HUES64 (cell line): ENCODE results near the gene DPP10.
"Not testable (repeated sequence)": the region's sequence is repeated elsewhere in the genome, so short reads cannot be mapped to it uniquely, and the experiment has no call there.

ENCODE experiments used
- H3K27ac ChIP-seq: 2 replicates; pipeline ENCODE4 v1.7.0; 2013; ENCODE audit warnings: low read depth, low read length, inconsistent platforms
- H3K27me3 ChIP-seq: 2 replicates; pipeline ENCODE4 v1.6.1; 2013; ENCODE audit warnings: mild to moderate bottlenecking, low read length; ENCODE audit not compliant: insufficient read depth
- H3K36me3 ChIP-seq: 2 replicates; pipeline ENCODE4 v1.6.1; 2013; ENCODE audit warnings: mild to moderate bottlenecking, low read length; ENCODE audit not compliant: insufficient read depth
- H3K4me1 ChIP-seq: 2 replicates; pipeline ENCODE4 v1.6.1; 2013; ENCODE audit warnings: mild to moderate bottlenecking, low read length, moderate library complexity; ENCODE audit not compliant: insufficient read depth
- H3K4me3 ChIP-seq: 2 replicates; pipeline ENCODE4 v1.5.1; 2013; ENCODE audit warnings: mild to moderate bottlenecking, low read length, moderate library complexity
- H3K9ac ChIP-seq: 2 replicates; pipeline ENCODE4 v1.6.1; 2013; ENCODE audit warnings: mild to moderate bottlenecking, low read depth, low read length
- H3K9me3 ChIP-seq: 2 replicates; pipeline ENCODE4 v1.6.1; 2013; ENCODE audit warnings: low read depth, low read length; ENCODE audit not compliant: insufficient read depth
- WGBS: fragments of 150-250, 120-280 bp; methylation state at CpG from one replicate; pipeline ENCODE4 v1.1.7; 2013; ENCODE audit warnings: missing lambda C conversion rate; 5-methylcytosine and 5-hydroxymethylcytosine counted together

Gene DPP10

DNA sequence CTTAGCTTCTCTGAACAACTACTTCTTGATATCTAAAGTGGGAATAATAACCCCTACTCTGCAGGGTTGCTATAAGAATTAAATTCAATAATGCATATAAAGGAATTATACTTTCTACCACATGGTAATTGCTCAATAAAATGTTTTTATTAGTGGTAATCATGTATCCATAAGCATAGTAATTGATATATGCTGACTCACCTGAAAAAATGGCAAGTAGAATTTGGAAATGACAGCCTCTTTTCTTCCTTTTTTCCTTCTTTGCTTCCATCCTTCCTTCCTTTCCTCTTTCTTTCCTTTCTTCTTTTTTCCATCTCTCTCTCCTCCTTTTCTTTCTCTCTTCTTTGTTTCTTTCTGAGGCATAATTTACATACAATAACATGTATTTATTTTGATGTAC lies 65.3 kb downstream of the DPP10 start:
- Histone ChIP-seq H3K4me3 (no peak overlapping the region), H3K27me3 (no peaks in the 10 kb centered on the region), H3K9me3 (no peaks in the 10 kb centered on the region), H3K36me3 (no peaks in the 10 kb centered on the region), H3K27ac (no peak overlapping the region), H3K4me1 (no peaks in the 10 kb centered on the region), H3K9ac (no peak overlapping the region)

DNA sequence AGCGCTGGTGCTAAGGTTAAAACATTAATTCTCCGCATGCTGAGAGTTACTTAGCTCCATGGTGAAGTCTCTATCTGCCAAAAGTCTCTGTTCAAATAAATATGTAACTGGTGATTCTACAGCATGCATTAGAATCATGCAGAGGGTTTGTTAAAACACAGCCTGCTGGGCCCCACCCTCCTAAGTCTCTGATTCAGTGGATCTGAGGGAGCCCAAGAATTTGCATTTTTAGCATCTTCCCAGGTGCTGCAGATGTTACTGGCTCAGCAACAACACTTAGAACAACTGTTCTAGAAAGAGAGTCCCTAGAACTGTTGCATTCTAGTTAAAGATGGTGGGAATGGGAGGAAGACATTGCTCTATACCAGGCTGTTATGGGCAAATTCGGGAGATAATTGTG lies 73.4 kb downstream of the DPP10 start:
- Histone ChIP-seq H3K27me3 (no peaks in the 10 kb centered on the region), H3K27ac (no peak overlapping the region), H3K9me3 (no peaks in the 10 kb centered on the region), H3K4me3 (no peak overlapping the region), H3K4me1 (peaks cover 8% of the 10 kb centered on the region), H3K36me3 (no peaks in the 10 kb centered on the region), H3K9ac (no peak overlapping the region)
- WGBS, result 94% methylated on average over 3 of the region's 3 CpGs

GRCh38 chr2:114517580-114517979 lies 75.1 kb downstream of the DPP10 start:
- WGBS, result 99% methylated on average over 4 of the region's 5 CpGs
- no peaks in the 10 kb centered on the region for H3K27me3 ChIP-seq

DNA sequence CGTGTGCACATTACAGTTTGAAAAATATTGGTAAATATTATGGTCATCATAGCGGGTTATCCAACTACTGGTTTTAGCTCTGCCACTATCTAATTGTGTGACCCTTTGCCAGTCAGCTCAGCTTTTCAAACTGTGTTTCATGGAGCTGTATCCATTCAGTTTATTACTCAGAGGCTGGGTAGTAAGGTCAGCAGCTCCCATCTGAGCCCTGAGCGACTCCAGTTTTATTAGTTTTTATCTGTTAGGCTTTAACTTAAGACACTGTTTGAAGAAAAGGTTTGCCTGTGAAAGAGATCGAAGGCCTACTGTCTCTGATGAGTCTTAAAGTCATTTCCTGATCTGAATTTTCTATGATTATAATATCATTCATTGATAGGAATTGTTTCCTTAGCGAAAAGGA lies 76.3 kb downstream of the DPP10 start:
- peaks cover 8% of the 10 kb centered on the region for H3K4me1 ChIP-seq
- WGBS, result 95% methylated on average over 4 of the region's 5 CpGs
- no peaks in the 10 kb centered on the region for H3K36me3 ChIP-seq
- H3K27me3 ChIP-seq, result no peaks in the 10 kb centered on the region
- H3K9ac ChIP-seq, result no peak overlapping the region
- H3K27ac ChIP-seq, result no peak overlapping the region
- H3K4me3 ChIP-seq, result no peak overlapping the region
- peaks cover 9% of the 10 kb centered on the region; the same call in 1 of the 2 replicates for H3K9me3 ChIP-seq

More at GRCh38 chr2:114517580-114517979, 75.1 kb downstream of the DPP10 start:
- Histone ChIP-seq H3K27ac (no peak overlapping the region), H3K4me1 (peaks cover 8% of the 10 kb centered on the region), H3K9ac (no peak overlapping the region), H3K4me3 (no peak overlapping the region), H3K36me3 (no peaks in the 10 kb centered on the region), H3K9me3 (peaks cover 5% of the 10 kb centered on the region; the same call in 1 of the 2 replicates)

DNA sequence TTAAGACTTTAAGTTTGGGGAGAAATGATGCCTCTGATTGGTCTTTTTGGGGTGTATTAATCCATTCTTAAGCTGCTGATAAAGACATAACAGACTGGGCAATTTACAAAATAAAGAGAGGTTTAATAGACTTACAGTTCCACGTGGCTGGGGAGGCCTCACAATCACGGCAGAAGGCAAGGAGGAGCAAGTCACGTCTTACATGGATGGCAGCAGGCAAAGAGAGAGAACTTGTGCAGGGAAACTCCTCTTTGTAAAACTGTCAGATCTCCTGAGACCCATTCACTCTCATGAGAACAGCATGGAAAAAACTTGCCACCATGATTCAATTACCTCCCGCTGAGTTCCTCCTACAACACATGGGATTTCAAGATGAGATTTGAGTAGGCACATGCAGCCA lies 80.2 kb downstream of the DPP10 start:
- H3K27ac ChIP-seq, H3K36me3 ChIP-seq, H3K27me3 ChIP-seq, H3K9me3 ChIP-seq, H3K9ac ChIP-seq, H3K4me1 ChIP-seq, H3K4me3 ChIP-seq: not testable (repeated sequence)
- 95% methylated on average over 4 of the region's 4 CpGs for WGBS

GRCh38 chr2:114525955-114526354 lies 83.5 kb downstream of the DPP10 start:
- Histone ChIP-seq H3K4me1 (no peaks in the 10 kb centered on the region), H3K9me3 (peaks cover 9% of the 10 kb centered on the region; the same call in 1 of the 2 replicates), H3K27ac (no peak overlapping the region), H3K36me3 (no peaks in the 10 kb centered on the region), H3K4me3 (no peak overlapping the region), H3K9ac (no peak overlapping the region), H3K27me3 (no peaks in the 10 kb centered on the region)
- WGBS, result 95% methylated on average over 4 of the region's 4 CpGs

DNA sequence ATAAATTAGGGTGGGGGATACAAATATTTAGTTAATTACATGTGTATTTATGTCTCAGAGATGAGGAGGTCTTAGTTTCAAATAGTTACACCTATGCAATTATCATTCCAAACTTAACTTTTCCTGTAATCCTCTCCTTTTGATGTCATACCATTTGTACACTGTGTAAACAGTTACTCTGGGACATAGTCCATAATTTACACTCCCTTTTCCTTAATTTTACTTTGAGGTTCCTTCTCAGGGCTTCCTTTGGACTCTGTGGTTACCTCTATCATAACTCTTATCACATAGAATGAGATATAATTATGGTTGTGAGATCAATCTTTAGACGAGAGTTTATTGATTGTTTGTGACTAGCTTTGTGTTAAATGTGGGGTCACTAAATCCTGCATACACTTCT lies 84.4 kb downstream of the DPP10 start:
- H3K27ac ChIP-seq, result no peak overlapping the region
- H3K36me3 ChIP-seq, result no peaks in the 10 kb centered on the region
- H3K9ac ChIP-seq, result no peak overlapping the region
- H3K9me3 ChIP-seq, result peaks cover 9% of the 10 kb centered on the region; the same call in 1 of the 2 replicates
- no CpG with 5 or more reads among the region's 1 CpG for WGBS
- no peaks in the 10 kb centered on the region for H3K27me3 ChIP-seq
- no peak overlapping the region for H3K4me3 ChIP-seq
- H3K4me1 ChIP-seq, result no peaks in the 10 kb centered on the region

GRCh38 chr2:114527330-114527983 lies 85.0 kb downstream of the DPP10 start:
- 95% methylated on average over 7 of the region's 9 CpGs for WGBS
- no peak overlapping the region for H3K27ac ChIP-seq
- H3K4me1 ChIP-seq, result no peaks in the 10 kb centered on the region
- no peak overlapping the region for H3K9ac ChIP-seq
- H3K4me3 ChIP-seq, result no peak overlapping the region
- H3K27me3 ChIP-seq, result no peaks in the 10 kb centered on the region
- H3K9me3 ChIP-seq, result peaks cover 4% of the 10 kb centered on the region; the same call in 1 of the 2 replicates
- H3K36me3 ChIP-seq, result no peaks in the 10 kb centered on the region

- Histone ChIP-seq H3K27me3 (no peaks in the 10 kb centered on the region), H3K36me3 (no peaks in the 10 kb centered on the region), H3K4me3 (no peak overlapping the region), H3K9ac (no peak overlapping the region), H3K4me1 (no peaks in the 10 kb centered on the region), H3K9me3 (no peaks in the 10 kb centered on the region), H3K27ac (no peak overlapping the region)
- 95% methylated on average over 2 of the region's 3 CpGs for WGBS
Observed at GRCh38 chr2:114534116-114535084, 92.0 kb downstream of the DPP10 start.

- Histone ChIP-seq H3K4me1 (no peaks in the 10 kb centered on the region), H3K27me3 (no peaks in the 10 kb centered on the region), H3K36me3 (no peaks in the 10 kb centered on the region), H3K4me3 (no peak overlapping the region), H3K27ac (no peak overlapping the region), H3K9me3 (no peaks in the 10 kb centered on the region), H3K9ac (no peak overlapping the region)
- WGBS, result 92% methylated on average over 1 of the region's 1 CpG
Observed at GRCh38 chr2:114537777-114538176, 95.3 kb downstream of the DPP10 start.

- Histone ChIP-seq H3K27ac (no peak overlapping the region), H3K4me3 (no peak overlapping the region), H3K9ac (no peak overlapping the region), H3K27me3 (no peaks in the 10 kb centered on the region), H3K9me3 (no peaks in the 10 kb centered on the region), H3K4me1 (no peaks in the 10 kb centered on the region), H3K36me3 (no peaks in the 10 kb centered on the region)
- 60% methylated on average over 1 of the region's 2 CpGs for WGBS
Observed at GRCh38 chr2:114542695-114543094, 100.3 kb downstream of the DPP10 start.
